Gastroesophageal sphincter (tissue), 3 donors: Measurements from ENCODE around the gene COL12A1.

Experiments used
- POLR2A ChIP-seq, 2 donors: fragments of 450-650 bp; IDR thresholded peaks; one replicate each; pipeline ENCODE4 v1.6.1; 2017; ENCODE audit warnings: antibody characterized with exemption in 2 of 2, mild to moderate bottlenecking in 2 of 2, moderate library complexity in 1 of 2
- TF ChIP-seq, protein P1 (sequence below), 4 experiments: fragments of 200-600 bp in 2 of 4; fragments of 450-650 bp in 2 of 4; sonication (generic) in 1 of 4; IDR thresholded peaks; one replicate each; pipeline ENCODE4 v1.5.1; 2017 to 2019; ENCODE audit warnings: antibody characterized with exemption in 4 of 4, mild to moderate bottlenecking in 2 of 4, moderate library complexity in 2 of 4

DNA sequence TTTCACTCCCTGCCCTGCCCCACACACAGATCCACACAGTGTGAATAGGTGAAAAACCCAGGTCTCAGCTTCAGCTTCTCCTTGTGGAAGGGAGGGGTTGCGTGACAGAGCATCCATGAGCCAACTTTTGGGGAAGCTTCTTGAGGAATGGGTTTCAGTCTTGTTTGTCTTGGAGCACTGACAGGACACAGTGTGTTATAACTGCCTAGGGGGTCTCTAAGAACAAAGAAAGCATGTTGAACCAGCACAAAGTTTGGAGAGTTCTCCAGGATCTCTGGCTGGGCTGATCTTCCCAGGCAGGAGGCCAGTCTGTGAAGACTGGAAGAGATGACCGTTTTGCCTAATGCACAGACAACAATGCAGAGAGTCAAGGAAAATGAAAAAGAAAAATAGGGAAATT lies 164.5 kb downstream of the COL12A1 start:
- TF ChIP-seq, protein P1, sequence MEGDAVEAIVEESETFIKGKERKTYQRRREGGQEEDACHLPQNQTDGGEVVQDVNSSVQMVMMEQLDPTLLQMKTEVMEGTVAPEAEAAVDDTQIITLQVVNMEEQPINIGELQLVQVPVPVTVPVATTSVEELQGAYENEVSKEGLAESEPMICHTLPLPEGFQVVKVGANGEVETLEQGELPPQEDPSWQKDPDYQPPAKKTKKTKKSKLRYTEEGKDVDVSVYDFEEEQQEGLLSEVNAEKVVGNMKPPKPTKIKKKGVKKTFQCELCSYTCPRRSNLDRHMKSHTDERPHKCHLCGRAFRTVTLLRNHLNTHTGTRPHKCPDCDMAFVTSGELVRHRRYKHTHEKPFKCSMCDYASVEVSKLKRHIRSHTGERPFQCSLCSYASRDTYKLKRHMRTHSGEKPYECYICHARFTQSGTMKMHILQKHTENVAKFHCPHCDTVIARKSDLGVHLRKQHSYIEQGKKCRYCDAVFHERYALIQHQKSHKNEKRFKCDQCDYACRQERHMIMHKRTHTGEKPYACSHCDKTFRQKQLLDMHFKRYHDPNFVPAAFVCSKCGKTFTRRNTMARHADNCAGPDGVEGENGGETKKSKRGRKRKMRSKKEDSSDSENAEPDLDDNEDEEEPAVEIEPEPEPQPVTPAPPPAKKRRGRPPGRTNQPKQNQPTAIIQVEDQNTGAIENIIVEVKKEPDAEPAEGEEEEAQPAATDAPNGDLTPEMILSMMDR (IDR thresholded peaks at IDR 0.05), result no peak
- TF ChIP-seq POLR2A (IDR thresholded peaks at IDR 0.05), result no peak
